GM12875 (cell line): ENCODE data around the gene SNIP1.
"Not testable (repeated sequence)": the region's sequence is repeated elsewhere in the genome, so short reads cannot be mapped to it uniquely, and the experiment has no call there.

Source experiments
- H3K4me3 ChIP-seq: one replicate; pipeline ENCODE4 v1.5.1; 2011; ENCODE audit warnings: low read depth, low read length, control low read depth
- TF ChIP-seq, protein P1 (sequence below): IDR thresholded peaks from 2 replicates; pipeline ENCODE4 v1.5.1; 2011; ENCODE audit warnings: low read depth, mild to moderate bottlenecking, control low read depth, inconsistent platforms, low read length, moderate library complexity, borderline replicate concordance; ENCODE audit not compliant: insufficient read depth

SNIP1 gene

DNA sequence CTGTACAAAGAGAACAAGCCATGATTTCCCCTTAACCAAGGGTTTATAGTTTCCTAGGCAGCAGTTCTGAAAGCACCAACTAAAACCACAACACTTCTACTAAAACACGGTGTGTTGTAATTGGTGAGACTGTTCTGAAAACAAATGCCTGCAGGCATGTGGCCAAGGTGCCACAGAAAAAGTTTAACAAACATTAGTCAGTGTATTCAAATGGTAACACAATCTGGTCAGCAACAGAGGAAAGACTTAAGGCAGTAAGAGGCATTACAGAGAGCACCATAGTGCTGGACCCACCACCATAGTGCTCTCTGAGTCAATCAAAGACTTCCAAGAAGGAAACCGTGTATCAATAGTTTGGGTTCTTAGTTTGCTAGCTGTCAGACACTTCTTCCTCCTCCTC is 16.7 kb downstream of the SNIP1 start:
- no peak overlapping the region for H3K4me3 ChIP-seq
- TF ChIP-seq, protein P1, sequence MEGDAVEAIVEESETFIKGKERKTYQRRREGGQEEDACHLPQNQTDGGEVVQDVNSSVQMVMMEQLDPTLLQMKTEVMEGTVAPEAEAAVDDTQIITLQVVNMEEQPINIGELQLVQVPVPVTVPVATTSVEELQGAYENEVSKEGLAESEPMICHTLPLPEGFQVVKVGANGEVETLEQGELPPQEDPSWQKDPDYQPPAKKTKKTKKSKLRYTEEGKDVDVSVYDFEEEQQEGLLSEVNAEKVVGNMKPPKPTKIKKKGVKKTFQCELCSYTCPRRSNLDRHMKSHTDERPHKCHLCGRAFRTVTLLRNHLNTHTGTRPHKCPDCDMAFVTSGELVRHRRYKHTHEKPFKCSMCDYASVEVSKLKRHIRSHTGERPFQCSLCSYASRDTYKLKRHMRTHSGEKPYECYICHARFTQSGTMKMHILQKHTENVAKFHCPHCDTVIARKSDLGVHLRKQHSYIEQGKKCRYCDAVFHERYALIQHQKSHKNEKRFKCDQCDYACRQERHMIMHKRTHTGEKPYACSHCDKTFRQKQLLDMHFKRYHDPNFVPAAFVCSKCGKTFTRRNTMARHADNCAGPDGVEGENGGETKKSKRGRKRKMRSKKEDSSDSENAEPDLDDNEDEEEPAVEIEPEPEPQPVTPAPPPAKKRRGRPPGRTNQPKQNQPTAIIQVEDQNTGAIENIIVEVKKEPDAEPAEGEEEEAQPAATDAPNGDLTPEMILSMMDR, result no peak

DNA sequence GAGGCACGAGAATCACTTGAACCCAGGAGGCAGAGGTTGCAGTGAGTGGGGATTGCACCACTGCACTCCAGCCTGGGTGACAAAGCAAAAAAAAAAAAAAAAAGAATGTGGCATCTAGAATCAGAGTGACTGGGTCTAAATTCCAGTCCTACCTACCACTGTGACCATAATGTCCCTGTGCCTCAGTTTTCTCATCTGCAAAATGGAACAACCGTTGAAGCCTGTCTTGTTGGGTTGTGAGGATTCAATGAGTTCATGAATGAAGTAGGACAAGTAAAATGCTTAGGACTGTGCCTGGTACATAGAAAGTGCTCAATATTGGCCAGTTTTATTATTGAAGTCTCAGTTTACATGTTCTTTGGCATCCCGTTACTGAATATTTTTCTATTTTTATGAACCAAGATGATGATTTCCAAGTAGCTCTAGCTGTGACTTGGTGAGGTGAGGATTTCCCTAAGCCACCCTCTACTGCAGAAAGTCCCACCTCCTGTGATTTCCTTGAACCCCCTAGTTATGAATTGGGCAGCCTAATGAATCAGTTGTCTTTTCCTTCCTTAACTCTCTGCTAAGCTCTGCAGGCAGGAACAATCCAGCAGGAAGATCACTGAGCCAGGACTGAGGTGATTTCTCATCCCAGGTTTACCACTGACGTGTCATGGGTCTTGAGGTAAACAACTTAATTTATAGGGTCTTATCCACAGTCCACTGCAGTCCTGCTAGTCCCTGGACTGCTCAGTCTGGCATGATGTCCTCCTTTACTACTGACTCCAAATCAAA is 20.6 kb downstream of the SNIP1 start:
- H3K4me3 ChIP-seq, result no peak overlapping the region
- TF ChIP-seq, protein P1, result no peak

DNA sequence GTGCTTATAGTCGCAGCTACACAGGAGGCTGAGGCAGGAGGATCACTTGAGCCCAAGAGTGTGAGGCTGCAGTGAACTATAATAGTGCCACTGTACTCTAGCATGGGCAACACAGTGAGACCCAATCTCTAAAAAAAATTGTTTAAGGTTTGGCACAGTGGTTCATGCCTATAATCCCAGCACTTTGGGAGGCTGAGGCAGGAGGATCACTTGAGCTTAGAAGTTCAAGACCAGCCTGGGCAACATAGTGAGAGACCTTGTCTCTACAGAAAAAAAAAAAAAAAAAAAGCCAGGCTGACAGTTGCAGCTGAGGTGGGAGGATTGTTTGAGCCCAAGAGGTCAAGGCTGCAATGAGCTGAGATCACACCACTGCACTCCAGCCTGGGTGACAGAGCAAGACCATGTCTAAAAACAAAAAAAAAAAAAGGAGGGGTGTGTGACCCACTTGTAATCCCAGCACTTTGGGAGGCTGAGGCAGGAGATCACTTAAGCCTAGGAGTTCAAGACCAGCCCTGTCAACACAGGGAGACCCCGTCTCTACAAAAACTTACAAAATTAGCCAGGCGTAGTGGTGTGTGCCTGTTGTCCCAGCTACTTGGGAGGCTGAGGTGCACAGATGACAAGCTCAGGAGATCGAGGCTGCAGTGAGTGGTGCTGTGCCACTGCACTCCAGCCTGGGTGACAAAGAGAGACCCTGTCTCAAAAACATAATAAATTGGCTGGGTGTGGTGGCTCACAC is 21.5 kb downstream of the SNIP1 start:
- H3K4me3 ChIP-seq, result not testable (repeated sequence)

DNA sequence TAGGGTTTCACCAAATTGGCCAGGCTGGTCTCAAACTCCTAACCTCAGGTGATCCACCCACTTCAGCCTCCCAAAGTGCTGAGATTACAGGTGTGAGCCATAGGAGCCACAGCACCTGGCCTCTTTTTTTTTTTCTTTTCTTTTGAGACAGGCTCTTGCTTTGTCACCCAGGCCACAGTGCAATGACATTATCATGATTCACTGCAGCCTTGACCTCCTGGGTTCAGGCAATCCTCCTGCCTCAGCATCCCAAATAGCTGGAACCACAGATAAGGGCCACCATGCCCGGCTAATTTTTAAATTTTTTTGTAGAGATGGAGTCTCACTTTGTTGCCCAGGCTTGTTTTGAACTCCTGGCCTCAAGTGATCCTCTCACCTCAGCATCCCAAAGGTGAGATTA is 24.2 kb downstream of the SNIP1 start:
- not testable (repeated sequence) for H3K4me3 ChIP-seq

DNA sequence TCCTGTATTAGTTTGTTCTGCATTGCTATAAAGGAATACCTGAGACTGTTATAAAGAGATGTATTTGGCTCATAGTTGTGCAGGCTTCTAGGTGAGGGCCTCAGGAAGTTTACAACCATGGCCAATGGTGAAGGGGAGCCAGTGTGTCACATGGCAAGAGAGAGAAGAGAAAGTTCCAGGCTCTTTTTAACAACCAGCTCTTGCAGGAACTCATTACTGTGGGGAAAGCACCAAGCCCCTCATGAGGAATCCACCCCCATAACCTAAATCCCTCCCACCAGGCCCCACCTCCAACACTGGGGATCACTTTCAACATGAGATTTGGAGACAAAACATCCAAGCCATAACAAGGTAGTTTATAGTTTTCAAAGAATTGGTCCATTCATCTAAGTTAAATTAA is 34.5 kb downstream of the SNIP1 start:
- TF ChIP-seq, protein P1, result no peak
- no peak overlapping the region for H3K4me3 ChIP-seq

DNA sequence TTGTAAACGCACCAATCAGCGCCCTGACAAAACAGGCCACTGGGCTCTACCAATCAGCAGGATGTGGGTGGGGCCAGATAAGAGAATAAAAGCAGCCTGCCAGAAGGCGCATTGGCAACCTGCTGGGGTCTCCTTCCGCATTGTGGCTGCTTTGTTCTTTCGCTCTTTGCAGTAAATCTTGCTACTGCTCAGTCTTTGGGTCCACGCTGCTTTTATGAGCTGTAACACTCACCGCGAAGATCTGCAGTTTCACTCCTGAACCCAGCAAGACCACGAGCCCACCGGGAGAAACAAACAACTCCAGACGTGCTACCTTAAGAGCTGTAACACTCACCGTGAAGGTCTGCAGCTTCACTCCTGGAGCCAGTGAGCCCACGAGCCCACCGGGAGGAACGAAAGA is 35.2 kb downstream of the SNIP1 start:
- not testable (repeated sequence) for H3K4me3 ChIP-seq

DNA sequence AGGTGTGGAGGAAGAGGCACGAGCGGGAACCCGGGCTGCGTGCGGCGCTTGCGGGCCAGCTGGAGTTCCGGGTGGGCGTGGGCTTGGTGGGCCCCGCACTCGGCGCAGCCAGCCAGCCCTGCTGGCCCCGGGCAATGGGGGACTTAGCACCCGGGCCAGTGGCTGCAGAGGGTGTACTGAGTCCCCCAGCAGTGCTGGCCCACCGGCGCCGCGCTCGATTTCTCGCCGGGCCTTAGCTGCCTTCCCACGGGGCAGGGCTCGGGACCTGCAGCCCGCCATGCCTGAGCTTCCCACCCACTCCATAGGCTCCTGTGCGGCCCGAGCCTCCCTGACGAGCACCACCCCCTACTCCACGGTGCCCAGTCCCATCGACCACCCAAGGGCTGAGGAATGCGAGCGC is 35.9 kb downstream of the SNIP1 start:
- not testable (repeated sequence) for H3K4me3 ChIP-seq

DNA sequence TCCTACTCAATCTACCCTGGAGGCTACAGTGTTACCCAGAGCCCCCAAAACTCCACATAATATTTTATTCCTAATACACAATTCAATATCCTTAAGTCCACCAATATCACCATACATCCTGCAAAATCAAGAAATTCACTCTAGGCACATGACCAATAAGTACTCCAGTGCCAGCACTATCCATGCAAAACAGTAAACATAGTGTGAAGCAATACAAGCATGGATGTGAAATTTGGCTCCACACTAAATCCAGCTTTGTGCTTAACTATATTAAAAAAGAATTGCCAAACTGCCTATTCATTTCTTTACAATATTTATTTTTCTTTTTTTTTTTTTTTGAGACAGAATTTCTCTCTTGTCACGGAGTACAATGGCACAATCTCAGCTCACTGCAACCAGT is 36.5 kb downstream of the SNIP1 start:
- no peak overlapping the region for H3K4me3 ChIP-seq
- TF ChIP-seq, protein P1, result no peak

DNA sequence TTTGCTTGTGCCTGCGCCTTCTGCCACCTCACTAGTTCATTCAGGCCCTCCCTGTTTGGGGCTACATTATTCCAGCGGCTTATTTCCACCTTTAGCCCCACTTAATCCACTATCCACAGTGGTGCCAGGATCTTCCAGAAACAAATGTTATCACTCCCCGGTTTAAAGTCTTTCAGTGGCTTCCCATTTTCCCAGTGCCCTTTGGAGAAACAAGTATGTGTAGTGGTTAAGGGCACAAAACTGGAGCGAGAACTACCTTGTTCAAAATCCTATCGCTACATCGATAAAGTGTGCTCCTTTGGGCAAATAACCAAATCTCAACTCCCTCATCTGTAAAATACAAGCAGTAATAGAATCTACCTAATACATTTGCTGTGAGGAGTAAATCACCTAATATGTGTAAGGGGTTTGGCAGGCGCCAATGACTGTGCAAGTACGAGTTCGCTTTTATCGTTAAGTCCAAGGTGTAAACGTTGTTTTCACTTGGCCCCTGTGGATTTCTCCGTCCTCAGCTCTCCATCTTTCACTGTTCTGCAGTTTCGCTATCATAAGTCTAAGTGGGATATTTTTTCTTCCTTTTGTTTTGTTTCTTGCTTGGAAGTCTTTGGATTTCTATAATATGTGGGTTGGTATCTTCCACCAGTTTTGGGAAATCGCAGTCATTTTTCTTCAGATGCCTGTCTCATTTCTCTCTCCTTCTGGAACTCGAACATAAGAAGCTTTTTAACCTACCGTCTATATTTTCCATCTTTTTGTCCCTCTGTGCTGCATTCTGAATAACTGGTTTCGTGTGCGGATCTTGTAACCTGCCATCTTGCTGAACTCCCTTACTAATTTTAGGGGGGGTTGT is 38.7 kb downstream of the SNIP1 start:
- TF ChIP-seq, protein P1, result no peak
- H3K4me3 ChIP-seq, result peak overlapping the region; percentile 89
